GM23338 (cell line): ENCODE results near the gene F2RL2. TPM values are rescaled to one million over a fixed set of nuclear protein-coding genes. Genes with fewer than 3 reads are reported as not detected.

Source experiments
- CREB1 ChIP-seq: fragments of 250-450 bp; sonication (Bioruptor Pico); IDR thresholded peaks from 2 replicates; pipeline ENCODE4 v1.5.0; 2020; ENCODE audit warnings: low read depth, mild to moderate bottlenecking, moderate library complexity
- ETS1 ChIP-seq: IDR thresholded peaks from 2 replicates; pipeline ENCODE4 v1.6.1; 2016; ENCODE audit warnings: antibody characterized with exemption
- EZH2 ChIP-seq: fragments of 200-600 bp; sonication (generic); IDR thresholded peaks from one replicate; pipeline ENCODE4 v1.8.0; 2017; ENCODE audit warnings: antibody characterized with exemption, mild to moderate bottlenecking, low read depth; ENCODE audit not compliant: unreplicated experiment
- EZH2phosphoT487 ChIP-seq: fragments of 200-600 bp; sonication (generic); IDR thresholded peaks from one replicate; pipeline ENCODE4 v1.8.1; 2018; ENCODE audit warnings: antibody characterized with exemption; ENCODE audit not compliant: unreplicated experiment
- JUNB ChIP-seq: IDR thresholded peaks from one replicate; pipeline ENCODE4 v1.6.1; 2016; ENCODE audit warnings: antibody characterized with exemption; ENCODE audit not compliant: unreplicated experiment
- ZNF114 ChIP-seq: fragments of 250-450 bp; sonication (Bioruptor Pico); IDR thresholded peaks from 2 replicates; pipeline ENCODE4 v1.5.0; 2020; ENCODE audit warnings: mild to moderate bottlenecking, moderate library complexity
- polyA plus RNA-seq: library from polyadenylated mRNA; unstranded; fragments of >200 nt; fragmentation: Nextera tagmentation; extraction: Ambion mirVana; gene quantifications from 2 replicates; pipeline ENCODE4 v1.2.1, GENCODE V29; 2016
- total RNA-seq: library from RNA; depleted of rRNA; stranded (reverse); fragments of >200 nt; shearing (Covaris generic); gene quantifications from 2 replicates; pipeline ENCODE4 v1.2.3, GENCODE V29; 2014
- TF ChIP-seq, protein P1 (sequence below): fragments of 250-450 bp; sonication (Bioruptor Pico); IDR thresholded peaks from 2 replicates; pipeline ENCODE4 v1.5.0; 2020; ENCODE audit warnings: mild to moderate bottlenecking, moderate library complexity
- TF ChIP-seq, protein P2 (sequence below), 2 experiments: fragments of 200-600 bp in 1 of 2; sonication (generic) in 1 of 2; conservative IDR thresholded peaks; 2 replicates each; pipeline versions ENCODE4 v1.5.1 to v1.6.1; 2016 to 2017; ENCODE audit warnings: antibody characterized with exemption in 2 of 2, low read depth in 2 of 2, mild to moderate bottlenecking in 2 of 2, moderate library complexity in 1 of 2

Gene F2RL2
- total and polyA plus RNA-seq, 2 experiments from 2014 or later = 0.42 to 0.70 TPM

GRCh38 chr5:76592692-76593091 is 30.5 kb downstream of the F2RL2 start (continued):
- TF ChIP-seq, protein P1, sequence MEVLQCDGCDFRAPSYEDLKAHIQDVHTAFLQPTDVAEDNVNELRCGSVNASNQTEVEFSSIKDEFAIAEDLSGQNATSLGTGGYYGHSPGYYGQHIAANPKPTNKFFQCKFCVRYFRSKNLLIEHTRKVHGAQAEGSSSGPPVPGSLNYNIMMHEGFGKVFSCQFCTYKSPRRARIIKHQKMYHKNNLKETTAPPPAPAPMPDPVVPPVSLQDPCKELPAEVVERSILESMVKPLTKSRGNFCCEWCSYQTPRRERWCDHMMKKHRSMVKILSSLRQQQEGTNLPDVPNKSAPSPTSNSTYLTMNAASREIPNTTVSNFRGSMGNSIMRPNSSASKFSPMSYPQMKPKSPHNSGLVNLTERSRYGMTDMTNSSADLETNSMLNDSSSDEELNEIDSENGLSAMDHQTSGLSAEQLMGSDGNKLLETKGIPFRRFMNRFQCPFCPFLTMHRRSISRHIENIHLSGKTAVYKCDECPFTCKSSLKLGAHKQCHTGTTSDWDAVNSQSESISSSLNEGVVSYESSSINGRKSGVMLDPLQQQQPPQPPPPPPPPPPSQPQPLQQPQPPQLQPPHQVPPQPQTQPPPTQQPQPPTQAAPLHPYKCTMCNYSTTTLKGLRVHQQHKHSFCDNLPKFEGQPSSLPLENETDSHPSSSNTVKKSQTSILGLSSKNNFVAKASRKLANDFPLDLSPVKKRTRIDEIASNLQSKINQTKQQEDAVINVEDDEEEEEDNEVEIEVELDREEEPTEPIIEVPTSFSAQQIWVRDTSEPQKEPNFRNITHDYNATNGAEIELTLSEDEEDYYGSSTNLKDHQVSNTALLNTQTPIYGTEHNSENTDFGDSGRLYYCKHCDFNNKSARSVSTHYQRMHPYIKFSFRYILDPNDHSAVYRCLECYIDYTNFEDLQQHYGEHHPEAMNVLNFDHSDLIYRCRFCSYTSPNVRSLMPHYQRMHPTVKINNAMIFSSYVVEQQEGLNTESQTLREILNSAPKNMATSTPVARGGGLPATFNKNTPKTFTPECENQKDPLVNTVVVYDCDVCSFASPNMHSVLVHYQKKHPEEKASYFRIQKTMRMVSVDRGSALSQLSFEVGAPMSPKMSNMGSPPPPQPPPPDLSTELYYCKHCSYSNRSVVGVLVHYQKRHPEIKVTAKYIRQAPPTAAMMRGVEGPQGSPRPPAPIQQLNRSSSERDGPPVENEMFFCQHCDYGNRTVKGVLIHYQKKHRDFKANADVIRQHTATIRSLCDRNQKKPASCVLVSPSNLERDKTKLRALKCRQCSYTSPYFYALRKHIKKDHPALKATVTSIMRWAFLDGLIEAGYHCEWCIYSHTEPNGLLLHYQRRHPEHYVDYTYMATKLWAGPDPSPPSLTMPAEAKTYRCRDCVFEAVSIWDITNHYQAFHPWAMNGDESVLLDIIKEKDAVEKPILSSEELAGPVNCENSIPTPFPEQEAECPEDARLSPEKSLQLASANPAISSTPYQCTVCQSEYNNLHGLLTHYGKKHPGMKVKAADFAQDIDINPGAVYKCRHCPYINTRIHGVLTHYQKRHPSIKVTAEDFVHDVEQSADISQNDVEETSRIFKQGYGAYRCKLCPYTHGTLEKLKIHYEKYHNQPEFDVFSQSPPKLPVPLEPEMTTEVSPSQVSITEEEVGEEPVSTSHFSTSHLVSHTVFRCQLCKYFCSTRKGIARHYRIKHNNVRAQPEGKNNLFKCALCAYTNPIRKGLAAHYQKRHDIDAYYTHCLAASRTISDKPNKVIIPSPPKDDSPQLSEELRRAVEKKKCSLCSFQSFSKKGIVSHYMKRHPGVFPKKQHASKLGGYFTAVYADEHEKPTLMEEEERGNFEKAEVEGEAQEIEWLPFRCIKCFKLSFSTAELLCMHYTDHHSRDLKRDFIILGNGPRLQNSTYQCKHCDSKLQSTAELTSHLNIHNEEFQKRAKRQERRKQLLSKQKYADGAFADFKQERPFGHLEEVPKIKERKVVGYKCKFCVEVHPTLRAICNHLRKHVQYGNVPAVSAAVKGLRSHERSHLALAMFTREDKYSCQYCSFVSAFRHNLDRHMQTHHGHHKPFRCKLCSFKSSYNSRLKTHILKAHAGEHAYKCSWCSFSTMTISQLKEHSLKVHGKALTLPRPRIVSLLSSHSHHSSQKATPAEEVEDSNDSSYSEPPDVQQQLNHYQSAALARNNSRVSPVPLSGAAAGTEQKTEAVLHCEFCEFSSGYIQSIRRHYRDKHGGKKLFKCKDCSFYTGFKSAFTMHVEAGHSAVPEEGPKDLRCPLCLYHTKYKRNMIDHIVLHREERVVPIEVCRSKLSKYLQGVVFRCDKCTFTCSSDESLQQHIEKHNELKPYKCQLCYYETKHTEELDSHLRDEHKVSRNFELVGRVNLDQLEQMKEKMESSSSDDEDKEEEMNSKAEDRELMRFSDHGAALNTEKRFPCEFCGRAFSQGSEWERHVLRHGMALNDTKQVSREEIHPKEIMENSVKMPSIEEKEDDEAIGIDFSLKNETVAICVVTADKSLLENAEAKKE (CRISPR knock-in tag) = no peak
- TF ChIP-seq CREB1 = no peak
- TF ChIP-seq EZH2 = no peak
- TF ChIP-seq EZH2phosphoT487 = no peak
- TF ChIP-seq ZNF114 (CRISPR knock-in tag) = no peak
- TF ChIP-seq, protein P2, sequence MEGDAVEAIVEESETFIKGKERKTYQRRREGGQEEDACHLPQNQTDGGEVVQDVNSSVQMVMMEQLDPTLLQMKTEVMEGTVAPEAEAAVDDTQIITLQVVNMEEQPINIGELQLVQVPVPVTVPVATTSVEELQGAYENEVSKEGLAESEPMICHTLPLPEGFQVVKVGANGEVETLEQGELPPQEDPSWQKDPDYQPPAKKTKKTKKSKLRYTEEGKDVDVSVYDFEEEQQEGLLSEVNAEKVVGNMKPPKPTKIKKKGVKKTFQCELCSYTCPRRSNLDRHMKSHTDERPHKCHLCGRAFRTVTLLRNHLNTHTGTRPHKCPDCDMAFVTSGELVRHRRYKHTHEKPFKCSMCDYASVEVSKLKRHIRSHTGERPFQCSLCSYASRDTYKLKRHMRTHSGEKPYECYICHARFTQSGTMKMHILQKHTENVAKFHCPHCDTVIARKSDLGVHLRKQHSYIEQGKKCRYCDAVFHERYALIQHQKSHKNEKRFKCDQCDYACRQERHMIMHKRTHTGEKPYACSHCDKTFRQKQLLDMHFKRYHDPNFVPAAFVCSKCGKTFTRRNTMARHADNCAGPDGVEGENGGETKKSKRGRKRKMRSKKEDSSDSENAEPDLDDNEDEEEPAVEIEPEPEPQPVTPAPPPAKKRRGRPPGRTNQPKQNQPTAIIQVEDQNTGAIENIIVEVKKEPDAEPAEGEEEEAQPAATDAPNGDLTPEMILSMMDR (conservative IDR thresholded peaks at IDR 0.05; ENCODE audit: low read depth in 2 of 2) = no peak
- no peak for TF ChIP-seq JUNB
- no peak for TF ChIP-seq ETS1
